Panc1 (cell line): ENCODE data around the gene E4F1. TPM values are rescaled to one million over a fixed set of nuclear protein-coding genes. Genes with fewer than 3 reads are reported as not detected.

ENCODE experiments used
- ATAC-seq: fragments of 200-7000 bp; cut with Tn5 transposase; 2 replicates; pipeline ENCODE4 v1.9.1; 2020; ENCODE audit warnings: mild to moderate bottlenecking, moderate library complexity
- BruUV-seq: library from RNA; stranded (reverse); fragments of 400-500 nt; replicated peaks from 2 replicates; lab custom pipeline; 2021; lab: Mats Ljungman, UMichigan
- CTCF ChIA-PET: fragments of 300-600 bp; sonication (Branson Sonifier 250); formaldehyde crosslinking; loops from one replicate; lab custom pipeline; 2022; ENCODE audit warnings: antibody characterized with exemption; lab: Charles Lee
- POLR2A ChIA-PET: fragments of 300-600 bp; sonication (Branson Sonifier 250); formaldehyde crosslinking; loops from one replicate; lab custom pipeline; 2022; ENCODE audit warnings: antibody characterized with exemption; lab: Charles Lee
- DNase-seq: peaks from one replicate; pipeline ENCODE4 v3.0.0-alpha.2; 2010; ENCODE audit warnings: low read depth, low spot score
- H3K27ac ChIP-seq: 2 replicates; pipeline ENCODE4 v1.5.1; 2011; ENCODE audit warnings: mild to moderate bottlenecking, low read length, inconsistent platforms
- H3K27me3 ChIP-seq: fragments of 200-500 bp; sonication (Bioruptor generic); 2 replicates; pipeline ENCODE4 v1.6.0; 2014; ENCODE audit warnings: low read length, inconsistent platforms; ENCODE audit not compliant: control insufficient read depth, insufficient read depth
- H3K36me3 ChIP-seq: fragments of 200-500 bp; sonication (Bioruptor generic); 2 replicates; pipeline ENCODE4 v1.5.1; 2014; ENCODE audit warnings: inconsistent platforms, mild to moderate bottlenecking, low read length, moderate library complexity; ENCODE audit not compliant: control insufficient read depth, insufficient read depth
- H3K4me1 ChIP-seq: 2 replicates; pipeline ENCODE4 v1.5.1; 2011; ENCODE audit warnings: inconsistent platforms, mild to moderate bottlenecking, low read length, moderate library complexity; ENCODE audit not compliant: control insufficient read depth, insufficient read depth
- H3K4me3 ChIP-seq, 2 experiments: 2 replicates each; pipeline ENCODE4 v1.5.1; 2011 to 2012; ENCODE audit warnings: low read depth in 2 of 2, low read length in 2 of 2, mild to moderate bottlenecking in 2 of 2, inconsistent platforms in 1 of 2, moderate library complexity in 1 of 2
- H3K9me3 ChIP-seq: fragments of 200-500 bp; sonication (Bioruptor generic); 2 replicates; pipeline ENCODE4 v1.5.1; 2014; ENCODE audit warnings: low read depth, mild to moderate bottlenecking, inconsistent platforms, low read length, moderate library complexity; ENCODE audit not compliant: control insufficient read depth, insufficient read depth
- CTCF ChIP-seq: fragments of 450-650 bp; IDR thresholded peaks from 2 replicates; pipeline ENCODE4 v1.5.1; 2017; ENCODE audit warnings: mild to moderate bottlenecking
- POLR2AphosphoS5 ChIP-seq: IDR thresholded peaks from 2 replicates; pipeline ENCODE4 v1.6.1; 2012; ENCODE audit warnings: mild to moderate bottlenecking, low read depth, low read length, moderate library complexity
- SIN3A ChIP-seq: IDR thresholded peaks from 2 replicates; pipeline ENCODE4 v1.6.1; 2012; ENCODE audit warnings: low read depth, mild to moderate bottlenecking, low read length, moderate library complexity, borderline replicate concordance; ENCODE audit not compliant: insufficient read depth
- TCF7L2 ChIP-seq: IDR thresholded peaks from 2 replicates; pipeline ENCODE4 v1.6.1; 2011; ENCODE audit warnings: mild to moderate bottlenecking, low read depth, low read length, inconsistent platforms
- in situ Hi-C: cut with HindIII; loops from 2 replicates; pipeline ENCODE4 v1.10.0; 2016; ENCODE audit warnings: low sequenced_read_pairs, low pct_unique_long_range_greater_than_20kb
- intact Hi-C: fragments of 100-400 bp; cut with micrococcal nuclease; formaldehyde crosslinking; loops from one replicate; pipeline ENCODE4 v1.10.0; 2022; ENCODE audit not compliant: unreplicated experiment
- total RNA-seq: library from RNA; stranded (reverse); gene quantifications from one replicate; pipeline ENCODE4 v1.2.1, GENCODE V29; 2021; ENCODE audit not compliant: unreplicated experiment
- TF ChIP-seq, protein P1 (sequence below), 2 experiments: IDR thresholded peaks; 2 replicates each; pipeline ENCODE4 v1.6.1; 2011 to 2012; ENCODE audit warnings: low read depth in 2 of 2, control low read depth in 1 of 2, low read length in 1 of 2, mild to moderate bottlenecking in 1 of 2, moderate library complexity in 1 of 2; ENCODE audit not compliant: insufficient read depth in 1 of 2

The E4F1 gene
- total RNA-seq, 1 experiment from 2014 or later, result 50.8 TPM

- ChIA-PET CTCF (no interaction called here), POLR2A (no interaction called here)
- in situ Hi-C loops, result no loop called here
- H3K4me1 ChIP-seq, result no peaks in the 10 kb centered on the region
- H3K27me3 ChIP-seq, result no peaks in the 10 kb centered on the region
- no TSS peak for BruUV-seq
- no peak overlapping the region for H3K27ac ChIP-seq
- intact Hi-C loops, result no loop called here
- DNase-seq, result no peak
- ATAC-seq, result no peak
- TF ChIP-seq POLR2AphosphoS5 (no peak), TCF7L2 (no peak), SIN3A (no peak), CTCF (no peak)
- TF ChIP-seq, protein P1, sequence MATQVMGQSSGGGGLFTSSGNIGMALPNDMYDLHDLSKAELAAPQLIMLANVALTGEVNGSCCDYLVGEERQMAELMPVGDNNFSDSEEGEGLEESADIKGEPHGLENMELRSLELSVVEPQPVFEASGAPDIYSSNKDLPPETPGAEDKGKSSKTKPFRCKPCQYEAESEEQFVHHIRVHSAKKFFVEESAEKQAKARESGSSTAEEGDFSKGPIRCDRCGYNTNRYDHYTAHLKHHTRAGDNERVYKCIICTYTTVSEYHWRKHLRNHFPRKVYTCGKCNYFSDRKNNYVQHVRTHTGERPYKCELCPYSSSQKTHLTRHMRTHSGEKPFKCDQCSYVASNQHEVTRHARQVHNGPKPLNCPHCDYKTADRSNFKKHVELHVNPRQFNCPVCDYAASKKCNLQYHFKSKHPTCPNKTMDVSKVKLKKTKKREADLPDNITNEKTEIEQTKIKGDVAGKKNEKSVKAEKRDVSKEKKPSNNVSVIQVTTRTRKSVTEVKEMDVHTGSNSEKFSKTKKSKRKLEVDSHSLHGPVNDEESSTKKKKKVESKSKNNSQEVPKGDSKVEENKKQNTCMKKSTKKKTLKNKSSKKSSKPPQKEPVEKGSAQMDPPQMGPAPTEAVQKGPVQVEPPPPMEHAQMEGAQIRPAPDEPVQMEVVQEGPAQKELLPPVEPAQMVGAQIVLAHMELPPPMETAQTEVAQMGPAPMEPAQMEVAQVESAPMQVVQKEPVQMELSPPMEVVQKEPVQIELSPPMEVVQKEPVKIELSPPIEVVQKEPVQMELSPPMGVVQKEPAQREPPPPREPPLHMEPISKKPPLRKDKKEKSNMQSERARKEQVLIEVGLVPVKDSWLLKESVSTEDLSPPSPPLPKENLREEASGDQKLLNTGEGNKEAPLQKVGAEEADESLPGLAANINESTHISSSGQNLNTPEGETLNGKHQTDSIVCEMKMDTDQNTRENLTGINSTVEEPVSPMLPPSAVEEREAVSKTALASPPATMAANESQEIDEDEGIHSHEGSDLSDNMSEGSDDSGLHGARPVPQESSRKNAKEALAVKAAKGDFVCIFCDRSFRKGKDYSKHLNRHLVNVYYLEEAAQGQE (IDR thresholded peaks at IDR 0.05; ENCODE audit: insufficient read depth in 1 of 2, low read depth in 2 of 2, low read length in 1 of 2), result no peak
- H3K4me3 ChIP-seq, result no peak overlapping the region
- H3K36me3 ChIP-seq, result no peaks in the 10 kb centered on the region
- H3K9me3 ChIP-seq, result no peaks in the 10 kb centered on the region
Observed at GRCh38 chr16:2174396-2175131, 48.8 kb upstream of the E4F1 start.

DNA sequence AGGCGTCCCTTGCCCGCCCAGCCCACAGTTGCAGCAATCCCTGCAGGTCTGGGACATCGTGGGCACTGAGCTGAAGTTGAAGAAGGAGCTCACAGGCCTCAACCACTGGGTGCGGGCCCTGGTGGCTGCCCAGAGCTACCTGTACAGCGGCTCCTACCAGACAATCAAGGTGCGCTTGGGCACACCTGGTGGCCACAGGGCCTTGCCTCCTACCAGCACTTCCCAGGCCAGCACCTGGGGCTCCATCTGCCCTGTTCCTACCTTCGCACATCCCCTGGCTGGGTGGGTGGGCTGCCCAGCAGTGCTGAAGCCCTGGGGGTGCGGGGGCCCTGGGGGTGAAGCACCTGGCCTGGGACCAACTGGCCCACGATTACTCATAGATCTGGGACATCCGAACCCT is 47.9 kb upstream of the E4F1 start:
- BruUV-seq, result no TSS peak
- CTCF ChIA-PET, result no interaction called here
- no peak overlapping the region for H3K4me3 ChIP-seq
- ATAC-seq (no peak), DNase-seq (no peak)
- no peaks in the 10 kb centered on the region for H3K9me3 ChIP-seq
- no peaks in the 10 kb centered on the region for H3K4me1 ChIP-seq
- no peaks in the 10 kb centered on the region for H3K36me3 ChIP-seq
- TF ChIP-seq POLR2AphosphoS5 (no peak), CTCF (no peak), TCF7L2 (no peak), SIN3A (no peak)
- TF ChIP-seq, protein P1 (IDR thresholded peaks at IDR 0.05; ENCODE audit: insufficient read depth in 1 of 2, low read depth in 2 of 2, low read length in 1 of 2), result no peak
- H3K27ac ChIP-seq, result no peak overlapping the region
- no peaks in the 10 kb centered on the region for H3K27me3 ChIP-seq
- POLR2A ChIA-PET, result no interaction called here
- in situ Hi-C loops (no loop called here), intact Hi-C loops (no loop called here)
